Stimulated activated memory B cell treated with anti-CD40 and anti-IgM and Interleukin-4, amounts not matched to agents 10 μg/mL and 1 μg/mL and 100 μg/mL, for 72 hours (primary cell): ENCODE data around the gene ACSL1.
A peak's percentile ranks its signal among the peaks of the same experiment; 100 is the strongest.
"Not testable (repeated sequence)": the region's sequence is repeated elsewhere in the genome, so short reads cannot be mapped to it uniquely, and the experiment has no call there.

ENCODE experiments used
- ATAC-seq: fragments of 150-1000 bp; cut with Tn5 transposase; 2 replicates; pipeline ENCODE4 v1.10.0; 2021
- H3K27ac Mint-ChIP-seq: one replicate; pipeline ENCODE4 v1.8.0; 2022; ENCODE audit warnings: mild to moderate bottlenecking, mixed read lengths
- H3K27me3 Mint-ChIP-seq: one replicate; pipeline ENCODE4 v1.8.0; 2022; ENCODE audit warnings: mixed read lengths
- H3K36me3 Mint-ChIP-seq: one replicate; pipeline ENCODE4 v1.8.0; 2022; ENCODE audit warnings: mixed read lengths
- H3K4me1 Mint-ChIP-seq: one replicate; pipeline ENCODE4 v1.8.0; 2022; ENCODE audit warnings: mixed read lengths
- H3K4me3 Mint-ChIP-seq: one replicate; pipeline ENCODE4 v1.8.0; 2022; ENCODE audit warnings: mild to moderate bottlenecking, moderate library complexity, mixed read lengths
- H3K9me3 Mint-ChIP-seq: one replicate; pipeline ENCODE4 v1.8.0; 2022; ENCODE audit warnings: mixed read lengths

Gene ACSL1

DNA sequence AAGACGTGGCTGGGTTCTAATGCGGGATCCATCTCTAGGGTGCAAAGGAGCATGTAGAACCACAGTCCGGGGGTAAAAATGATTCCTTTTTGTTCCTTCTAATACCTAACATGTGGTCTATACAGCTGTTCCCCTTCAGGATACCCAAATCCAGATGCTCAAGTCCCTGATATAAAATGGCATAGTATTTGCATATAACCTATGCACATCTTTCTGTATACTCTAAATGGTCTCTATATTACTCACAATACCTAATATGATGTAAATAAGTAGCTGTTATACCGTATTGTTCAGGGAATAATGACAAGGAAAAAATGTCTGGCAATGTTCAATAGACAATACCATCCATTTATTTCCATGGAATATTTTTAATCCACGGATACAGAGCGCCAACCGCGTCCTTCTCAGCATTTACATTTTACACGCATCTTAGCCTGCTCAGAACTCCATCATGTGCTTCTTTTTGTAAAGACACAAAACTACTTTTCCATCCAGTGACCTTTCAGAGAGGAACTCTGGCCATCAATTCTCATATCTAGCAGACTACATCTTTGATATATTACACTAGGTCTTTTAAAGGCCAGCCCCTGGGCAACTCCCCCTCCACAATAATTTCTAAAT lies 31.9 kb downstream of the ACSL1 start:
- Mint-ChIP-seq H3K27ac (no peak overlapping the region), H3K27me3 (no peaks in the 10 kb centered on the region), H3K9me3 (no peaks in the 10 kb centered on the region), H3K36me3 (peaks cover 78% of the 10 kb centered on the region), H3K4me1 (peaks cover 55% of the 10 kb centered on the region), H3K4me3 (no peak overlapping the region)
- no peak for ATAC-seq

DNA sequence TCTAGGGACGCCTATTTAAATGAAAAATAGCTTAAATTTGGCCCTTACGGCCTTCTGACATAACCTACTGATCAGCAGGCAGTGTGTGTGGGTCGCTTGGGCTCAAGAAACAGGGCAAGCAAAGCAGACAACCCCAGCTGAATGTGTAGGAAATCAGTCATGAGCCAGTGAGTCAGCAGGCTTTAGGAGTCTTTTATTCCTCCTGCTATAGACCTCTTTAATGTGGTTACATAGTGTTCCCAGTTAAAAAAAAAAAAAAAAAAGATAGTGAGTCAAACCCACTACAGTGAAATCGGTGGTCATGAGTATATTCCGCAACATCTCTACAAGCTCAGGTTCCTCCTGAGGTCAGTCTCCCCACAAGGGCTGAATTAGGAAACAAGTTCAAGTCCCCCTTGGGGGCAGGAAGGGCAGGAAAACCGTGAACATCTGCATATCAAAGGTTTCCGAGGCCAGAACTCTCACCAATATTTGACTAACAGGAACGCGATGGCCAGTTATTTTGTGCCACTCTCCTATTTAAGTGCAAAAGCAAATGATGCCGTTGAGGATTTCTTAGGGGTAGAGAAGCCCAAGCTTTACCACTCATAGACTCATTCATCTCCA lies 32.7 kb downstream of the ACSL1 start:
- no peaks in the 10 kb centered on the region for H3K27me3 Mint-ChIP-seq
- H3K4me3 Mint-ChIP-seq: no peak overlapping the region
- peaks cover 55% of the 10 kb centered on the region for H3K4me1 Mint-ChIP-seq
- H3K9me3 Mint-ChIP-seq: no peaks in the 10 kb centered on the region
- H3K27ac Mint-ChIP-seq: no peak overlapping the region
- ATAC-seq: no peak
- peaks cover 70% of the 10 kb centered on the region for H3K36me3 Mint-ChIP-seq

DNA sequence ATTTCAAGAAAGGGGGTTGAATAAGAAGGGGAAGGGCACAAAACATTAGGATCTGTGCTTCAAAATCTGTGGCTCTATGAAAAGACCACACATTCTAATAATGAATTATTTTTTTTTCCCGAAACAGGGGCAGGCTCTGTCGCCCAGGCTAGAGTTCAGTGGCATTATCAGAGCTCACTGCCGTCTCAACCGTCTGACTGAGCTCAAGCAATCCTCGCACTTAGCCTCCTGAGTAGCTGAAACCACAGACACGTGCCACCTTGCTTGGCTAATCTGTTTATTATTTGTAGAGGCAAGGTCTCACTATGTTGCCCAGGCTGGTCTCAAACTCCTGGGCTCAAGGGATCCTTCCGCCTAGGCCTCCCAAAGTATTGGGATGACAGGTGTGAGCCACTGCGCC lies 33.4 kb downstream of the ACSL1 start:
- no peak overlapping the region for H3K4me3 Mint-ChIP-seq
- no peaks in the 10 kb centered on the region for H3K9me3 Mint-ChIP-seq
- H3K4me1 Mint-ChIP-seq: peaks cover 55% of the 10 kb centered on the region
- ATAC-seq: no peak
- H3K27ac Mint-ChIP-seq: no peak overlapping the region
- H3K36me3 Mint-ChIP-seq: peaks cover 70% of the 10 kb centered on the region
- no peaks in the 10 kb centered on the region for H3K27me3 Mint-ChIP-seq

DNA sequence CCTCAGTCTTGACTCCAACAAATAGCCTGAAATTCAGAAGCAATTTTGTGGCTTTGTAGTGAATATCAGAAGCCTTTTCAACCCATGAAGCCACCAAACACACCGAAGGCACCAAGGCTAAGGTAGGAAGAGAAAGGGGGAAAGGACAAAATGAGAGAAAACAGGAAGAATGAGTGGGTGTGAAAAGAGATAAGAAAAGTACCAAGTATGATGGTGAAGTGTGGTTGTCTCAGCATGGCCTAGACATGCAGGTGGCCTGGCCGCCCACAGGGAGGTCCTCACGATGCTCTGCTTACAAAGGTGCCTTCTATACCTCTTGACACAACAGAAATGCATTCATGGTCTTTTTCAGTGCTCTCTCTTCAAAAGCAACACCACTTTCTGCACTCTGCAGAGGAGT lies 34.9 kb downstream of the ACSL1 start:
- no peak for ATAC-seq
- no peak overlapping the region for H3K4me3 Mint-ChIP-seq
- no peaks in the 10 kb centered on the region for H3K9me3 Mint-ChIP-seq
- H3K27me3 Mint-ChIP-seq: no peaks in the 10 kb centered on the region
- peaks cover 66% of the 10 kb centered on the region for H3K36me3 Mint-ChIP-seq
- peaks cover 49% of the 10 kb centered on the region for H3K4me1 Mint-ChIP-seq
- H3K27ac Mint-ChIP-seq: no peak overlapping the region

DNA sequence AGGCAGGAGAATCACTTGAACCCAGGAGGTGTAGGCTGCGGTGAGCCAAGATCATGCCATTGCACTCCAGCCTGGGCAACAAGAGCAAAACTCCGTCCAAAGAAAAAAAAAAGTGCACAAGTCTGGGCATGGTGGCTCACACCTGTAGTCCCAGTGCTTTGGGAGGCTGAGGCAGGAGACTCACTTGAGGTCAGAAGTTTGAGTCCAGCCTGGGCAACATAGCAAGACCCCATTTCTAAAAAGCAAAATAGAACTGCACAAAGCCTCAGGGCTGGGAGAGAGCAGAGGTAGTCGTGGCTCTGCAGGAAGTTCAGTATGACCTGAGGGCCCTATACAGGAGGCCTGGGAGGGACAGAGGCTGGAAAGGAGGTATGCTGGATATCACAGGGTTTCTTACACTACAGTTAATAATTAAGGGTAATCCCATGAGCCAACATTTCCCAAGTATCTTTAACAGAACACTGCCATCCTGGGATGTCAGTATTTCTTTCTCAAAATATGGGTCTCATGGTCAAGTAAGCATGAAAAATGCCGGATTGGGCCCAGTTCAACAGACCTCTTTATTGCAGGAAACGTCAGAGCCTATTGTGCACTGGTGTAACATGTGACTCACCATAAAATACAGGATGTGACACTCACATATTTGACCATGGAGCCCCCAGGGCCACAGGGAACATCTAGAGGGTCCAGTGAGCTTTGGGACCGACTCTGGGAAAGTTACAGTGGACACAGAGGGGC lies 37.8 kb downstream of the ACSL1 start:
- Mint-ChIP-seq H3K27ac (no peak overlapping the region), H3K27me3 (no peaks in the 10 kb centered on the region), H3K9me3 (no peaks in the 10 kb centered on the region), H3K4me1 (peaks cover 35% of the 10 kb centered on the region), H3K4me3 (no peak overlapping the region), H3K36me3 (peaks cover 56% of the 10 kb centered on the region)
- ATAC-seq: no peak

DNA sequence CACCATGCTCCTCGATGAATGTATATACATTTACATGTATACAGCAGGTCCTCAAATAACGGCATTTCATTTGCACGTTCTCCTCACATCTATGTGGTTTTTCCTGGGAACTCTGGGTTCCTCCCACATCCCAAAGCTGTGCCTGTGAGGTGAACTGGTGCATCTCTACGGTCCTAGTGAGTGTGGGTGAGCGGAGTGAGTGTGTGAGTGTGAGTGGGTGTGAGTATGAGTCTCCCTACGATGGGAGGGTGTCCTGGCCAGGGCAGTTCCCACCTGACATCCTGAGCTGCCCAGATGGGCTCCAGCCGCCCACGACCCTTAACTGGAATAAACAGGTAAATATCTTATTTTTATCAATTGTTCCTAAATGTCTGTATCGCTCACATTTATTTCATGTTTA lies 40.0 kb downstream of the ACSL1 start:
- Mint-ChIP-seq H3K4me1 (peaks cover 28% of the 10 kb centered on the region), H3K27ac (no peak overlapping the region), H3K9me3 (no peaks in the 10 kb centered on the region), H3K4me3 (no peak overlapping the region), H3K36me3 (peaks cover 71% of the 10 kb centered on the region), H3K27me3 (no peaks in the 10 kb centered on the region)
- no peak for ATAC-seq

DNA sequence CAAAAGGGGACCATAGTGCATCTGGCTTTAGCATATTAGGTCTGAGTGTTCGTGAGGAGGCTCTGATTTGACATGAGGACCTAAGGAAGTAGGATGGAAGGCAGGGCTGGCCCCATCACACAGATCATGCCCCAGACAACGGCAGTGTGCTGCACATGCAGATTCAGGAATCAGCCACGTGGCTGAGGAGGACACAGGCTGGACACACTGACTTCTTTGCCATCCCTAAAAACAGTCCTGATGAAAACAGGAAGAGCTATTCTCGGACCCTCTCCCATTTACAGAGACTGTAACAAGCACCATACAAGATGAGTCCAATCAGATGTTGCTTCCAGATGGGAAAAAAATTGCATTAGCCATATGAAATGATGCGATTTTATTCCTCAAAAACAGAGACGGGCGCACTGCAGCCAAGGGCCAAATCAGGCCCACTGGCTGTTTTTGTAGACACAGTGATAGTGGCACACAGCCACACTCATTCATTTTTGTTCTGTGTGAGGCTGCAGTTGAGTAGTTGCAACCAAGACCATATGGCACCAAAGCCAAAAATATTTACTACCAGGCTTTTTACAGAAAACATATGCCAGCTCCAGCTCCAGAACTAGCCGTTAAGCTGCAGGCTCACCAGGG lies 41.0 kb downstream of the ACSL1 start:
- Mint-ChIP-seq H3K27me3 (no peaks in the 10 kb centered on the region), H3K4me1 (peaks cover 22% of the 10 kb centered on the region), H3K27ac (no peak overlapping the region), H3K9me3 (no peaks in the 10 kb centered on the region), H3K36me3 (peaks cover 60% of the 10 kb centered on the region), H3K4me3 (no peak overlapping the region)
- ATAC-seq: no peak

DNA sequence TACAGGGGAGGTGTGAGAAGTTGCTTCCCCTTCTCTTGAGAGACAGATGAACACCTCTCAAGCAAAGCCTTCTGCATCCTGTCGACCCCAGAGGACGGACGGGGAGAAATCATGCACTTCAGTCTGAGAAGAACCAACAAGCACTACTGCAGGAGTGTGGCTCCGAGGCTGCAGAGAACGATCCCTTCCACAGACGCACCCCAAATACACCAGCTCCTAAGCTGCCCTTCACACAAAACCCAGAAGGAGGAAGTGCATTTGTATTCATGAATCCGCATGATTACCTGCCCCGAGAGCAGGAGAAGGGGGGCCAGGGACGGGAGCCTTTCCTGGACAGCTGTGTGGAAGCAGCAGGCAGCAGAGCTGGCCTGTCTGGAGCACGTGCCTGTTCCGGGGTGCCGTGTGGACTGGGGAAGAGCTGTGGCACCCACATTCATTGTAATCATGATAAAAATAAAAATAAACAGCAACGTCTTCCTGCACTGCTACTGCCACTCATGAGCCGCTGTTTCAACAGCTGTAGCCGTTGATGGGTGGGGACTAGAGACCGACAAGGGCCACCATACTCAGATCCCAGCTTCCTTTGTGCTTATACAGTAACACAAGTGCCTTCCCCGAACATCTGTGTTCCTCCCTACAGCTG lies 42.9 kb downstream of the ACSL1 start:
- H3K4me3 Mint-ChIP-seq: peak overlapping the region; percentile 45
- H3K27me3 Mint-ChIP-seq: no peaks in the 10 kb centered on the region
- H3K9me3 Mint-ChIP-seq: no peaks in the 10 kb centered on the region
- peak overlapping the region; percentile 53 for H3K27ac Mint-ChIP-seq
- peak; percentile 53 for ATAC-seq
- H3K36me3 Mint-ChIP-seq: peaks cover 62% of the 10 kb centered on the region
- peaks cover 22% of the 10 kb centered on the region for H3K4me1 Mint-ChIP-seq

DNA sequence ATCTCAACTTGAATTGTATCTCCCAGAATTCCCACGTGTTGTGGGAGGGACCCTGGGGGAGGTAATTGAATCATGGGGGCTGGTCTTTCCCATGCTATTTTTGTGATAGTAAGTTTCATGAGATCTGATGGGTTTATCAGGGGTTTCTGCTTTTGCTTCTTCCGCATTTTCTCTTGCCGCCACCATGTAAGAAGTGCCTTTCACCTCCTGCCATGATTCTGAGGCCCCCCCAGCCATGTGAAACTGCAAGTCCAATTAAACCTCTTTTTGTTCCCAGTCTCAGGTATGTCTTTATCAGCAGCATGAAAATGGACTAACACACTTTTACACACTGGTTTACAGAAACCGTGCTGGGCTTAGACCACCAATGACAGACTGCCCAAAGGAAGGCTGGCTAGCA lies 46.6 kb downstream of the ACSL1 start:
- not testable (repeated sequence) for H3K27ac Mint-ChIP-seq, H3K9me3 Mint-ChIP-seq, H3K27me3 Mint-ChIP-seq, H3K4me3 Mint-ChIP-seq, ATAC-seq
- Mint-ChIP-seq H3K36me3 (peaks cover 64% of the 10 kb centered on the region), H3K4me1 (peaks cover 20% of the 10 kb centered on the region)

DNA sequence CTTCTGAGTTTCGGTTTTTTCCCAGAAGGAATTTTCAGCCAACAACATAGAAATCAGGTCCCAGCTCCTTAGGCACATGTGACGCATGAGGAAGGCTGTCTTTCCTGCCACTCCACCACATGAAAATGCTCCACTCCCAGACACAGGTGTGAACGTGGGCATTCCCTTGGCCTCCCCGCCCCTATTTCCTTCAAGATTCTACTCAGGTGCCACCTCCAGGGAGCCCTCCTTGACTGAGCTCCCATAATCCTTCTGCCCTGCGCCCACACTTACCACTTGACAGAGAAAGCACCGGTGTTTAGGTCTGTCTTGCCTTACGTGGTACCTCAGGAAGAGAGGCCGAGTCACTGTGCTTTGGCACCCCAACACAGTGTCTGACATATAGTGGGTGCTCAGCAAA lies 47.4 kb downstream of the ACSL1 start:
- Mint-ChIP-seq H3K27ac (no peak overlapping the region), H3K4me3 (no peak overlapping the region), H3K9me3 (no peaks in the 10 kb centered on the region), H3K27me3 (no peaks in the 10 kb centered on the region), H3K4me1 (peaks cover 12% of the 10 kb centered on the region), H3K36me3 (peaks cover 61% of the 10 kb centered on the region)
- ATAC-seq: no peak

DNA sequence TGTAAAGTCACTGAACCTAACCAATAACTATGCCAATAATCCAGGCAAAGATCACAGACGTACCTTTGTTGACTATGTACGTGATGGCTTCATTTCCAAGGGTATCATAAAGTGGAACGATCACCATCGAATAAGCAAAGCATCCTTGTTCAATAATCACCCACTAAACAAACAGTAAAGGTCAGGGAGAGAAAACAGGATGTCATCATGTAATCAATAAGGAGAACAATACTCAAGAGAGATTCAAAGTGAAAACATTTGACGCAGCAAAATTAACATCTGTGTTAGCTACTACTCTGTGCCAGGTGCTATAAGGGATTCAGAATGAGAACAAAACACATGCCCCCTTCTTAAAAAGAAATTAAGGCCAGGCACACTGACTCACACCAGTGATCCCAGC lies 48.9 kb downstream of the ACSL1 start:
- Mint-ChIP-seq H3K27ac (peak overlapping the region; percentile 46), H3K4me3 (no peak overlapping the region), H3K9me3 (no peaks in the 10 kb centered on the region), H3K36me3 (peaks cover 51% of the 10 kb centered on the region), H3K27me3 (no peaks in the 10 kb centered on the region), H3K4me1 (no peaks in the 10 kb centered on the region)
- ATAC-seq: no peak

DNA sequence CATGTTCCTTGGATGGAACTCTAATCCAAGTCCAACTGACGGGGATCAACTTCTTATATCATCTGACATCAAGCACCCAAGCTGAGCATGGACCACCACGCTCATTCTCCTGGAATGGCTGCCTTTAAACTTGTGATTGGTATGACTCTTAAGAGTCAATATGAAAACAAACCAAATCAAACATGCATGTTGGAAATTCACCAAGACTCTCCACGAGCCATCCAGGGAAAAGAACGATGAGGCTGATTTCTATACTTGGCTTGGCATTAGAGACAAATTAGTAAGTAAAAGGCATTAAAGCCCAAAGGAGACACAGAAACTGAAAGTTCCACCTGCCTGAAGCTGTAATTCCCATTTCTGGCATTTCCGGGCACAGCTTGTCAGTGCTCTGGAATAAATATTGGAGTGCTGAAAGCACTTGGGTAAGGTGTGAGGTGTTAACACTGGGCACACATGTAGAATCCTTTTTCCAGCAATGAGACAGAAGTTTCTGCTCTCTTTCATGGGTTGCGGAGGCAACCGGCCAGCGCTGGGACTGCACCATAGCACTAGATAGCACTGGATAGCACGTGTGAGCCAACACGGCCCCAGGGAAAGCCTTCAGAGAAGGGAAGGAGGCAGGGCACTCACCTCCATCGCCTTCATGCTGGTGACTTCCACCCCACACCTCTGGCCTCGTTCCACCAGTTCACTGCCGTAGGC lies 49.8 kb downstream of the ACSL1 start:
- no peak for ATAC-seq
- Mint-ChIP-seq H3K27me3 (no peaks in the 10 kb centered on the region), H3K36me3 (peaks cover 48% of the 10 kb centered on the region), H3K4me1 (no peaks in the 10 kb centered on the region), H3K27ac (no peak overlapping the region), H3K4me3 (no peak overlapping the region), H3K9me3 (no peaks in the 10 kb centered on the region)

DNA sequence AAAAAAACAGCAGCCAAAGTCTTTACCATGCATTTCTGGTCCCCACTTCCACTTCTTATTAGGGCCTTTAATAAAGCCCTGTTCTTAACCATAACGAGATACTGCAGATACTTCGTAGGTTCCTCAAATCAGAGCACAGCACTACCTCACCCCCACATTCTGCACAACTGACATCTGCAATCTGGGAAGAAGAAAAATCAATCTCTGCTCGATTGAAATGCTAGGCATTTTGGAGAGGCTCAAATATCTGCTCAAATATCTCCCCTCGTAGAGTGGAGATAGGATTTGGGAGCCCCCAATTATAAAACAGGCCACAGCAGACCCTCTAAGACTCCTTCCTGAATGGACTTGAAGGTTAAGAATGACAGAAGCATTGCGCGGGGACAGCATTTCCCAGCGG lies 51.6 kb downstream of the ACSL1 start:
- peaks cover 55% of the 10 kb centered on the region for H3K36me3 Mint-ChIP-seq
- H3K9me3 Mint-ChIP-seq: no peaks in the 10 kb centered on the region
- no peaks in the 10 kb centered on the region for H3K4me1 Mint-ChIP-seq
- H3K4me3 Mint-ChIP-seq: no peak overlapping the region
- no peaks in the 10 kb centered on the region for H3K27me3 Mint-ChIP-seq
- no peak for ATAC-seq
- H3K27ac Mint-ChIP-seq: no peak overlapping the region

DNA sequence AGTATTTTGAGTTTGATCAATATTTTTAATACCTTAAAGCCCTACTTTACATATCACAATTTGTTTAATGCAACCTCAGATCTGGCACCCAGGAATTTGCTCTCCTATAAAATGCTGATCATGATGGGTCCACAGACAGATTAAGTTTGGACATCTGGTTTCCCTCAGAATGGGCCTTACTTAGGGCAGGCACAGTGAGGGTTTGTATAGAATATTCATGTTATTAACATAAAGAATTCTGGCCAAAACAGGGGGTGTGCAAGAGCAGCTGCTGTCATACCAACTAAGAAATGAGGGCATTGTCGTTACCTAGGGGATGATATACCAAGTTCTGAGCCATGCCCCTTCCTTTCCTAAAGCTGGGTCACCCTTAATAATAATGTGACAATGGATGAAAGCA lies 54.4 kb downstream of the ACSL1 start:
- Mint-ChIP-seq H3K27ac (no peak overlapping the region), H3K4me3 (no peak overlapping the region), H3K36me3 (peaks cover 57% of the 10 kb centered on the region), H3K4me1 (no peaks in the 10 kb centered on the region), H3K27me3 (no peaks in the 10 kb centered on the region), H3K9me3 (no peaks in the 10 kb centered on the region)
- ATAC-seq: no peak
